Measurements from ENCODE around the gene GATAD2B.

Gene GATAD2B

GRCh38 chr1:153775458-153776327, 147.1 kb downstream of the GATAD2B start (continued):
- TF ChIP-seq ZNF776 (tag by site-specific recombination; IDR thresholded peaks at IDR 0.05; ENCODE audit: borderline replicate concordance): no peak
- peak; percentile 76 for TF ChIP-seq GLIS2 (tag by site-specific recombination; IDR thresholded peaks at IDR 0.05)
- peak; percentile 42; the same call in 1 of the 2 replicates for TF ChIP-seq ZBTB10 (tag by site-specific recombination; IDR thresholded peaks at IDR 0.05)
- TF ChIP-seq OSR2 (tag by site-specific recombination; IDR thresholded peaks at IDR 0.05): peak; percentile 99
- no peak for TF ChIP-seq ZNF211 (tag by site-specific recombination; IDR thresholded peaks at IDR 0.05; ENCODE audit: low read depth)
- TF ChIP-seq, protein P1, sequence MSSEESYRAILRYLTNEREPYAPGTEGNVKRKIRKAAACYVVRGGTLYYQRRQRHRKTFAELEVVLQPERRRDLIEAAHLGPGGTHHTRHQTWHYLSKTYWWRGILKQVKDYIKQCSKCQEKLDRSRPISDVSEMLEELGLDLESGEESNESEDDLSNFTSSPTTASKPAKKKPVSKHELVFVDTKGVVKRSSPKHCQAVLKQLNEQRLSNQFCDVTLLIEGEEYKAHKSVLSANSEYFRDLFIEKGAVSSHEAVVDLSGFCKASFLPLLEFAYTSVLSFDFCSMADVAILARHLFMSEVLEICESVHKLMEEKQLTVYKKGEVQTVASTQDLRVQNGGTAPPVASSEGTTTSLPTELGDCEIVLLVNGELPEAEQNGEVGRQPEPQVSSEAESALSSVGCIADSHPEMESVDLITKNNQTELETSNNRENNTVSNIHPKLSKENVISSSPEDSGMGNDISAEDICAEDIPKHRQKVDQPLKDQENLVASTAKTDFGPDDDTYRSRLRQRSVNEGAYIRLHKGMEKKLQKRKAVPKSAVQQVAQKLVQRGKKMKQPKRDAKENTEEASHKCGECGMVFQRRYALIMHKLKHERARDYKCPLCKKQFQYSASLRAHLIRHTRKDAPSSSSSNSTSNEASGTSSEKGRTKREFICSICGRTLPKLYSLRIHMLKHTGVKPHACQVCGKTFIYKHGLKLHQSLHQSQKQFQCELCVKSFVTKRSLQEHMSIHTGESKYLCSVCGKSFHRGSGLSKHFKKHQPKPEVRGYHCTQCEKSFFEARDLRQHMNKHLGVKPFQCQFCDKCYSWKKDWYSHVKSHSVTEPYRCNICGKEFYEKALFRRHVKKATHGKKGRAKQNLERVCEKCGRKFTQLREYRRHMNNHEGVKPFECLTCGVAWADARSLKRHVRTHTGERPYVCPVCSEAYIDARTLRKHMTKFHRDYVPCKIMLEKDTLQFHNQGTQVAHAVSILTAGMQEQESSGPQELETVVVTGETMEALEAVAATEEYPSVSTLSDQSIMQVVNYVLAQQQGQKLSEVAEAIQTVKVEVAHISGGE (tag by site-specific recombination; conservative IDR thresholded peaks at IDR 0.05; ENCODE audit: low read depth): peak; percentile 59
- TF ChIP-seq ZNF354C (tag by site-specific recombination; IDR thresholded peaks at IDR 0.05; ENCODE audit: borderline replicate concordance, low read depth): no peak; the same call in 1 of the 2 replicates
- TF ChIP-seq ZNF518A (tag by site-specific recombination; conservative IDR thresholded peaks at IDR 0.05; ENCODE audit: low read depth): no peak
- TF ChIP-seq ZNF792 (tag by site-specific recombination; IDR thresholded peaks at IDR 0.05): 0 out of 2 replicates have a peak, but pooled peaks have one; percentile 50
- 0 out of 2 replicates have a peak, but pooled peaks have one; percentile 25 for TF ChIP-seq ZNF398 (tag by site-specific recombination; IDR thresholded peaks at IDR 0.05)
- TF ChIP-seq ZNF133 (tag by site-specific recombination; IDR thresholded peaks at IDR 0.05): no peak
- TF ChIP-seq ZNF585B (tag by site-specific recombination; IDR thresholded peaks at IDR 0.05): no peak
- TF ChIP-seq, protein P2, sequence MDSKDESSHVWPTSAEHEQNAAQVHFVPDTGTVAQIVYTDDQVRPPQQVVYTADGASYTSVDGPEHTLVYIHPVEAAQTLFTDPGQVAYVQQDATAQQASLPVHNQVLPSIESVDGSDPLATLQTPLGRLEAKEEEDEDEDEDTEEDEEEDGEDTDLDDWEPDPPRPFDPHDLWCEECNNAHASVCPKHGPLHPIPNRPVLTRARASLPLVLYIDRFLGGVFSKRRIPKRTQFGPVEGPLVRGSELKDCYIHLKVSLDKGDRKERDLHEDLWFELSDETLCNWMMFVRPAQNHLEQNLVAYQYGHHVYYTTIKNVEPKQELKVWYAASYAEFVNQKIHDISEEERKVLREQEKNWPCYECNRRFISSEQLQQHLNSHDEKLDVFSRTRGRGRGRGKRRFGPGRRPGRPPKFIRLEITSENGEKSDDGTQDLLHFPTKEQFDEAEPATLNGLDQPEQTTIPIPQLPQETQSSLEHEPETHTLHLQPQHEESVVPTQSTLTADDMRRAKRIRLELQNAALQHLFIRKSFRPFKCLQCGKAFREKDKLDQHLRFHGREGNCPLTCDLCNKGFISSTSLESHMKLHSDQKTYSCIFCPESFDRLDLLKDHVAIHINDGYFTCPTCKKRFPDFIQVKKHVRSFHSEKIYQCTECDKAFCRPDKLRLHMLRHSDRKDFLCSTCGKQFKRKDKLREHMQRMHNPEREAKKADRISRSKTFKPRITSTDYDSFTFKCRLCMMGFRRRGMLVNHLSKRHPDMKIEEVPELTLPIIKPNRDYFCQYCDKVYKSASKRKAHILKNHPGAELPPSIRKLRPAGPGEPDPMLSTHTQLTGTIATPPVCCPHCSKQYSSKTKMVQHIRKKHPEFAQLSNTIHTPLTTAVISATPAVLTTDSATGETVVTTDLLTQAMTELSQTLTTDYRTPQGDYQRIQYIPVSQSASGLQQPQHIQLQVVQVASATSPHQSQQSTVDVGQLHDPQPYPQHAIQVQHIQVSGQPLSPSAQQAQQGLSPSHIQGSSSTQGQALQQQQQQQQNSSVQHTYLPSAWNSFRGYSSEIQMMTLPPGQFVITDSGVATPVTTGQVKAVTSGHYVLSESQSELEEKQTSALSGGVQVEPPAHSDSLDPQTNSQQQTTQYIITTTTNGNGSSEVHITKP (tag by site-specific recombination; IDR thresholded peaks at IDR 0.05): 0 out of 2 replicates have a peak, but pooled peaks have one; percentile 54
- TF ChIP-seq ZNF600 (tag by site-specific recombination; IDR thresholded peaks at IDR 0.05): peak; percentile 94
- no peak for TF ChIP-seq ZNF701 (tag by site-specific recombination; IDR thresholded peaks at IDR 0.05)
- TF ChIP-seq, protein P3, sequence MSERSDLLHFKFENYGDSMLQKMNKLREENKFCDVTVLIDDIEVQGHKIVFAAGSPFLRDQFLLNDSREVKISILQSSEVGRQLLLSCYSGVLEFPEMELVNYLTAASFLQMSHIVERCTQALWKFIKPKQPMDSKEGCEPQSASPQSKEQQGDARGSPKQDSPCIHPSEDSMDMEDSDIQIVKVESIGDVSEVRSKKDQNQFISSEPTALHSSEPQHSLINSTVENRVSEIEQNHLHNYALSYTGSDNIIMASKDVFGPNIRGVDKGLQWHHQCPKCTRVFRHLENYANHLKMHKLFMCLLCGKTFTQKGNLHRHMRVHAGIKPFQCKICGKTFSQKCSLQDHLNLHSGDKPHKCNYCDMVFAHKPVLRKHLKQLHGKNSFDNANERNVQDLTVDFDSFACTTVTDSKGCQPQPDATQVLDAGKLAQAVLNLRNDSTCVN (tag by site-specific recombination; optimal IDR thresholded peaks at IDR 0.05): peak; percentile 98
- TF ChIP-seq ZNF112 (tag by site-specific recombination; IDR thresholded peaks at IDR 0.05): no peak
- TF ChIP-seq KLF10 (tag by site-specific recombination; IDR thresholded peaks at IDR 0.05): 0 out of 2 replicates have a peak, but pooled peaks have one; percentile 44
